SW480 (cell line): Measurements from ENCODE around the gene COL25A1.
"Not testable (repeated sequence)": the region's sequence is repeated elsewhere in the genome, so short reads cannot be mapped to it uniquely, and the experiment has no call there.

Experiments
- DNase-seq: peaks from one replicate; pipeline ENCODE4 v3.0.0-alpha.2; 2016; ENCODE audit warnings: low spot score

The COL25A1 gene

GRCh38 chr4:109049926-109050325, 252.5 kb downstream of the COL25A1 start:
- DNase-seq = no peak

GRCh38 chr4:109046471-109047201, 255.8 kb downstream of the COL25A1 start:
- no peak for DNase-seq

DNA sequence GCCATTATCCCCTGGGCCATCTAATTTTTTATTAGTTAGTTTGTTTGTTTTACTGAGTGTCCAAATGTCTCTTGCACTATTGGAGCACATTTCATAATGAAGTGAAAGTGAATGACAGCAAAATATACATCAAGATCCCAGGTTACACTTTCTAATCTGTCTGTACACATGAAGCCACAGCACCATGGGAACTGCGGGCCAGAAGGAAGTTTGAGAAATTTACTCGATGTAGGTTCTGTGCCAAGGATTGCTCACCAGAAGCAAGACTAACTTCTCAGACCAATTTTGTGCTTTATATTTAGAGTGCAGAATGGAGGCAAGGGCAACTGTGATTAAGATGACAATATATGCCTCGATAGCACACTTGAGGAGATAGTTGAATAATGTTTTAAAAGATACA, 258.0 kb downstream of the COL25A1 start:
- DNase-seq = no peak

GRCh38 chr4:109043286-109043685, 259.2 kb downstream of the COL25A1 start:
- DNase-seq = no peak

- DNase-seq = no peak
Measured at GRCh38 chr4:109041463-109042360, 260.7 kb downstream of the COL25A1 start.

DNA sequence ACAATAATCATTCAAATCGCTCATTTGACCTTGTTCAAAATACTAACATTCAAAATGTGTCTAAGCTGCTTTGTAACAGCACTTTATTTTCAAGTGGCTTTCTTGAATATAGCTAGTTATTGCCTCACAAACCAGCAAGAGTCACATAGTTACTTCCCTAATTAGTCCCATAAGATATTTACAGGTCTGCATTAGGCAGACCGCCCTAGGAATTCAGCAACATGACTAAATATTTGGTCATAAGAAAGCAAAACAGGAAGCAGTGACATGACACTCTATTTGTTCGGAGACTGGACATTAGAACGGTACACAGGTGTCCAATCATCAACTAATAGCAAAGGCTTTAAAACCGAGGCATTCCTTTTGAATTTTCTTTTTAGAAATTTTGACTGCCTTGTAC, 262.0 kb downstream of the COL25A1 start:
- no peak for DNase-seq

DNA sequence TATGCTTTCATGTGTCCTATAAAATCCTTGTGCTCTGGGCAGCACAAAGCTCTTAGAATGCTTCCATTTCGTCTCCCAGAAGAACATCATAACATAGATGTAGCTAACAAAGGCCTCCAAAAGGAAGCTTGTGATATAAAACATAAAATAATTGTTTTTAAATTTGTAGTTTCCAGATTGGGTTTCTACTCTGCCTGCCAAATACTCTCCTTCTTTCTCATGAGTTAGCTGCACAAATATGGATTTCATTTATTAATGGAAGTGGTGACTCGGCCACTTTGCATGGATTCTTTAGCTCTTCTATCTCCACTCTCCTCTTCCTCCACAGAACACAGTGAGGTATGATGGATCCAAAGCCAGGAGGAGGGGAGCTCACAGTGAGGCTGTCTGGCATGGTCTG, 265.4 kb downstream of the COL25A1 start:
- no peak for DNase-seq

DNA sequence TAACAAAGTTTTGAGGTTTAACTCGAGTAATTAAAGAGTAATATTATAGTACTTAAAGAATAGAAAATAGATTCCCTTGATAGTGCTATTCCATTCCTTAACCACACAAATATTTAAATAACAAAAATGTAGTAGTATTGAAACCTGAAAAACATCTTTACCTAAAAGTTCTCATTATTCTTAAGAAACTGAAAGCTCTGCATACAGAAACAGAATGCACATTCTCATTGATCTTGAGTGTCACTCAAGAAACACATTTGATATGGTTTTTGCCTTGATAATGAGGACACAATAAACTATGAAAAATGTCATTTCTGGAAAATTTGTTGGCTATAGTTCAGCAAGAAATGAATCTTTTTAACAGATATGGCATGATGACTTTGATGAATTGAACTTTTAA, 268.5 kb downstream of the COL25A1 start:
- DNase-seq = no peak

GRCh38 chr4:109032671-109033070, 269.8 kb downstream of the COL25A1 start:
- DNase-seq = no peak

DNA sequence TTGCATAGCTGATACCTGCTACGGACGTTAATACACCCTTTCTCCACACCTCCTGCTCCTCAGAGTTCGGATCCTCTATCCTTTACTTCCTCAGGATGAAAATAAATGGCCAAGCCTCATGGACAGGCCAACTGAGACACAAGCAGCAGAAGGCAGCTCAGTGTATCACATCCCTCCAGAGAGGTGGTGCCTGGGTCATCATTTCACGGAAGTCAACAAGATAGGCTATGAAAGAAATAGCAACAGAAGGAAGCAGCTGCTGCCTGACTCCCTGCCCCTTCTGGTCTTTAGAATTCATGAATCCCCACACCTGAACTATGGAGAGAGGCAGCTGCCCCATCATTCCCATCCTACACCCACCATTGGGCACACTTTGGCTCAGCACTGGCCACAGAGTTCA, 272.5 kb downstream of the COL25A1 start:
- DNase-seq = no peak

DNA sequence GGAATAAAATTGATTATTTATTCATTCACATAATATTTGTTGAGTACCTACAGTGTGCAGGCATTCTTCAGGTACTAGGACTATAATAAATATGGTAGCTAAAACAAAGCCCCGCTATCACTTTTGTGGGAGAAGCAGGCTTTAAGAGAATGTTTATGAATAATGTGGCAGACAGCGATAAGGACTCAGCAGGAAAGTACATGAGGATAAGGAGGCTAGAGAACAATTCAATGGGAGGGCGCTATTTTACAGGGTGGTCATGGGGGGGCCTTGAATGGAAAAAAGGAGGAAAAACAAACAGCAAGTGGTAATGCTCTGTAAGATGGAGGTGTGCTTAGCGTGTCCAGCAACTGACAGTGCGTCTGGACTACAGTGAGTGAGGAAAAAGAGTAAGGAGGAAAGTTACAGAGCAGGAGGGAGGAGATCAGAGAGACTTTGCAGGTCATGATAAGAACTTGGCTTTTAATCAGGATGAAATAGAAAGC, 275.4 kb downstream of the COL25A1 start:
- no peak for DNase-seq

- no peak for DNase-seq
Measured at GRCh38 chr4:109026588-109026987, 275.9 kb downstream of the COL25A1 start.

- no peak for DNase-seq
Measured at GRCh38 chr4:109025471-109026076, 276.9 kb downstream of the COL25A1 start.

DNA sequence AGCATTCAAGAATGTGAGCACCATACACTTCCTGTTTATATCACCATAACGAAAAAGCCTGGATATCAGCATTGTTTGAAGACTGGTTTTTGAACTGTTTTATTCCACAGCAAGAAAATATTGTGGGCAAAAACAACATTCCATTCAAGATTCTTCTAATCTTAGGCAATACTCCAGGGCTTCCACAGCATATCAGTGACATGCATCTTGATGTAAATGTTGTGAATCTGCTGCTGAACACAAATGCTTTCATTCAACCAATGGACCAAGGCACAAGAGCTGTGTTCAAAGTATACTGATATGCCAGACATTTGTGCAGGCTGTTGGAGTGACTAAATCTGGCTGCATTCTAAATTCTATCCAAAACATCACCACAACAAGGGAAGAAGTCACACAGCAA, 279.5 kb downstream of the COL25A1 start:
- DNase-seq = no peak

DNA sequence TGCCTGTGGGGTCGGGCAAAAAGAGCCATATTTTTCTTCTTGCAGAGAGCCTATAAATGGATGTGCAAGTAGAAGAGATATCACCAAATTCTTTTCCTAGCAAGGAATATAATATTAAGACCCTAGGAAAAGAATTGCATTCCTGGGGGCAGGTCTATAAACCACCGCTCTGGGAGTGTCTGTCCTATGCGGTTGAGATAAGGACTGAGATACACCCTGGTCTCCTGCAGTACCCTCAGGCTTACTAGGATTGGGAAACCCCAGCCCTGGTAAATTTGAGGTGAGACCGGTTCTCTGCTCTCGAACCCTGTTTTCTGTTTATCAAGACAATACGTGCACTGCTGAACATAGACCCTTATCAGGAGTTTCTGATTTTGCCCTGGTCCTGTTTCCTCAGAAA, 280.8 kb downstream of the COL25A1 start:
- not testable (repeated sequence) for DNase-seq

DNA sequence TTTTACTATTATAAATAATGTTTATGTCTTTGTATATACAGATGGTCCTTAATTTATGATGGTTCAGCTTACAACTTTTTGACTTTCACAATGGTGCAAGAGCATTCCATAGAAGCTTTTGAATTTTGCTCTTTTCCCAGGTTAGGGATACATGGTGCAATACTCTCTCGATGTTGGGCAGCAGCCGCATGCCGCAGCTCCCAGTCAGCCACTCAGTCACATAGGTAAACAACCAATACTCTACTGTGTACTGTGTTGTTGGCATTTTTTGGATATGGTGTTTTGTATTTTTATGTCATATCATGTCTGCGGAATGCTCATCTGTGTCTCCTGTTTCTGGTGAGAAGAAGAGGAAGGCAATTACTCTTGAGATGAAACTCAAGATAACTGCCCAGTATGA, 281.6 kb downstream of the COL25A1 start:
- DNase-seq = no peak

GRCh38 chr4:109016200-109016599, 286.3 kb downstream of the COL25A1 start:
- DNase-seq = no peak

DNA sequence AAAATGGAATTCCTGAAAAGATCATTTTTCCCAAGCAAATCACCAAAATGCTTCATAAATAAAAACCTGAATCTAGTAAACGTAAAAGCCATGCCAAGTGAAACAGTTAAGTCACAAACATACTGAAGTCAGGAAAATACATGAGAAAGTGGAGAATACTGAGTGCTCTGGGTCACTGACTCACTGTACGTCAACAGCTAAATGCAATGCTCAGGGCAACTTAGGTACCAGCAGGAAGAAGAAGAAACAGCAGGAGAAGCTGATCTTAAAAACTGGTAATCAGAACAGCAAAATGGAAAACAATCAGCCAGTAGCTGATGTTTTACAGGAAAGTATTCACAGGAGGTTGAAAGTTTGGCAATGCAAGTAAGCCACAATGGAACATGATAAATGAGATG, 287.0 kb downstream of the COL25A1 start:
- DNase-seq = no peak

- no peak for DNase-seq
Measured at GRCh38 chr4:109014593-109015412, 287.7 kb downstream of the COL25A1 start.

DNA sequence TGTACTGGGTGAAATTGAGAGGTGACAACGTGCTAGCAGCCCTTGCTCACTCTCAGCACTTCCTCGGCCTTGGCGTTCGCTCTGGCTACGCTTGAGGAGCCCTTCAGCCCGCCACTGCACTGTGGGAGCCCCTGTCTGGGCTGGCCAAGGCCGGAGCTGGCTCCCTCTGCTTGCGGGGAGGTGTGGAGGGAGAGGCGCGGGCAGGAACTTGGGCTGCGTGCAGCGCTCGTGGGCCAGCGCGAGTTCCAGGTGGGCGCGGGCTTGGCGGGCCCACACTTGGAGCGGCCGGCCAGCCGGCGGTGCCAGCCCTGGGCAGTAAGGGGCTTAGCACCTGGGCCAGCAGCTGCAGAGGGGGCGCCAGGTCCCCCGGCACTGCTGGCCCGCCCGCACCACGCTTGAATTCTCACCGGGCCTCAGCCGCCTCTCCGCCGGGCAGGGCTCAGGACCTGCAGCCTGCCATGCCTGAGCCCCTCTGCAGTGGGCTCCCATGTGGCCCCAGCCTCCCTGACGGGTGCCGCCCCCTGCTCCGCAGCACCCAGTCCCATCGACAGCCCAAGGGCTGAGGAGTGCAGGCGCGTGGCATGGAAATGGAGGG, 290.1 kb downstream of the COL25A1 start:
- DNase-seq = no peak

DNA sequence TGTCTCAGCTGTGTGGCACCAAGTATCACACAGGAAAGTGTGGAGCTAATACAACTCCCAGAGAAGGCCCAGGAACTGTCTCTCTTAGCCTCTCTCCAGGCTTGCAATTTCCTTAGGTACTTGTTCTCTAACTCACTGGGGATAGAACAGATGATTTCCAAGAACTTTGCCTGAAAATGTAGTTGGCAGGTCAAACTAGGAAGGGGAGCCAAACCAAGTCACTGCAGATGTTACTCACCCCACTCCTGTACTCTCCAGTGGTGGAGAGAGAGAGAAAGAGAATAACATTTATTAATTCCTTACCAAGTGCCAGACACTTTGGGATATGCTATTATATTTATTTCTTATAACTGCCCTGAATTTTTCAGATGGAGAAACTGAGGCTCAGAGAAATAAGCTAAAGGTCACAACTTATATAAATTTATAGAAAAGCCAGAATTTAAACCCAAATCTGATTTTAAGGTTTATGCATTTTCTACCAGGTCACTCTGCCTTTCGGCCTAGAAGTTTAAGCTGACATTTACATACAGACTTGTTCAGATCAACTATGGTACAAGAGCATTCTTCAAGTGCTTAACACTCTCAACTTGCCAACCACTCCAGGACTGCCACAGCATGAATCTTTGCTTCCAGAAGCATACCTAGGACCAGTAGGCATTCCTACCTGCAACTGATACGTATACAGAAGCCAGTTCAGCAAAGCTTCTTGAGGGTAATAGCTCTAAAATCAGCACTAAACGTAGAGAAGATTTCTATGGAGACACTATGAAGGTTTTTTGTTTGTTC, 291.0 kb downstream of the COL25A1 start:
- DNase-seq = no peak
